Adipose tissue (tissue), 3 donors: ENCODE results near the gene PGM2. TPM values are rescaled to one million over a fixed set of nuclear protein-coding genes. Genes with fewer than 3 reads are reported as not detected.

Source experiments
- polyA plus RNA-seq, 3 donors: library from polyadenylated mRNA; stranded (reverse); fragments of 200-250 nt; gene quantifications; one replicate each; pipeline ENCODE4 v1.2.3, GENCODE V29; 2013
- donor health status: healthy with polysubstance abuse.
- donor health status: Bipolar disorder and iron deficiency.
- donor health status: healthy.

The PGM2 gene
- polyA plus RNA-seq, 3 donors, result 4.7 to 10.5 (median 9.1) TPM

Other genes starting within 250 kb of the PGM2 start
- gene RELL1, start 140.3 kb upstream of the PGM2 start, polyA plus RNA-seq, result 1 to 10 TPM; 1.5 to 9.3 (median 5.3) TPM
- 10 to 100 TPM; 11.7 to 45.8 (median 33.4) TPM for gene TBC1D1, start 64.4 kb downstream of the PGM2 start, polyA plus RNA-seq
- not detected for gene PTTG2, start 133.7 kb downstream of the PGM2 start, polyA plus RNA-seq